Caco-2 (cell line): ENCODE results near the gene ODAPH. TPM values are rescaled to one million over a fixed set of nuclear protein-coding genes. Genes with fewer than 3 reads are reported as not detected.
A peak's percentile ranks its signal among the peaks of the same experiment; 100 is the strongest.

Experiments used
- BruUV-seq: library from RNA; stranded (reverse); fragments of 400-500 nt; replicated peaks from 2 replicates; lab custom pipeline; 2021; lab: Mats Ljungman, UMichigan
- CTCF ChIA-PET: fragments of 300-600 bp; sonication (Branson Sonifier 250); formaldehyde crosslinking; loops from one replicate; lab custom pipeline; 2022; ENCODE audit warnings: antibody characterized with exemption; lab: Charles Lee
- POLR2A ChIA-PET: fragments of 300-600 bp; sonication (Branson Sonifier 250); formaldehyde crosslinking; loops from one replicate; lab custom pipeline; 2022; ENCODE audit warnings: antibody characterized with exemption; lab: Charles Lee
- DNase-seq, 2 experiments: peaks; one replicate each; pipeline versions ENCODE4 v3.0.0 to v3.0.0-alpha.2; 2020 to 2022
- H3K27me3 ChIP-seq: replicated peaks from 2 replicates; pipeline ENCODE4 v1.6.0; 2011; ENCODE audit warnings: low read length; ENCODE audit not compliant: control insufficient read depth, insufficient read depth
- H3K36me3 ChIP-seq: 2 replicates; pipeline ENCODE4 v1.5.1; 2011; ENCODE audit warnings: low read length; ENCODE audit not compliant: control insufficient read depth, insufficient read depth
- H3K4me1 ChIP-seq: fragments of 250-450 bp; sonication (Bioruptor Pico); 2 replicates; pipeline ENCODE4 v1.5.1; 2020; ENCODE audit warnings: mild to moderate bottlenecking
- H3K4me3 ChIP-seq: 2 replicates; pipeline ENCODE4 v1.5.1; 2011; ENCODE audit warnings: low read depth, mild to moderate bottlenecking, control low read depth, low read length
- H3K9me3 ChIP-seq: fragments of 250-450 bp; sonication (Bioruptor Pico); 2 replicates; pipeline ENCODE4 v1.5.1; 2020; ENCODE audit warnings: mild to moderate bottlenecking, moderate library complexity
- H3K27ac Mint-ChIP-seq: one replicate; pipeline ENCODE4 v1.8.0; 2022; ENCODE audit warnings: mixed read lengths; ENCODE audit not compliant: unreplicated experiment
- H3K27me3 Mint-ChIP-seq: one replicate; pipeline ENCODE4 v1.8.0; 2022; ENCODE audit warnings: mixed read lengths; ENCODE audit not compliant: insufficient read depth, unreplicated experiment
- H3K36me3 Mint-ChIP-seq: one replicate; pipeline ENCODE4 v1.8.0; 2022; ENCODE audit warnings: mild to moderate bottlenecking, mixed read lengths; ENCODE audit not compliant: insufficient read depth, unreplicated experiment
- H3K4me1 Mint-ChIP-seq: one replicate; pipeline ENCODE4 v1.8.0; 2022; ENCODE audit warnings: low read depth, mixed read lengths; ENCODE audit not compliant: unreplicated experiment
- H3K4me3 Mint-ChIP-seq: one replicate; pipeline ENCODE4 v1.8.0; 2022; ENCODE audit warnings: mild to moderate bottlenecking, moderate library complexity, mixed read lengths; ENCODE audit not compliant: unreplicated experiment
- H3K9me3 Mint-ChIP-seq: one replicate; pipeline ENCODE4 v1.8.0; 2022; ENCODE audit warnings: mixed read lengths; ENCODE audit not compliant: unreplicated experiment
- intact Hi-C: fragments of 100-400 bp; cut with micrococcal nuclease; formaldehyde crosslinking; loops from one replicate; pipeline ENCODE4 v1.10.0; 2022; ENCODE audit not compliant: unreplicated experiment
- total RNA-seq: library from RNA; stranded (reverse); gene quantifications from 2 replicates; pipeline ENCODE4 v1.2.3, GENCODE V29; 2022
- TF ChIP-seq, protein P1 (sequence below), 2 experiments: fragments of 200-600 bp in 1 of 2; IDR thresholded peaks; 1 replicate in 1 of 2; 2 replicates in 1 of 2; pipeline versions ENCODE4 v1.5.1 to v1.8.0; 2011 to 2022; ENCODE audit warnings: antibody characterized with exemption in 1 of 2, control low read depth in 1 of 2, inconsistent platforms in 1 of 2, low read depth in 1 of 2, low read length in 1 of 2, mild to moderate bottlenecking in 1 of 2, moderate library complexity in 1 of 2; ENCODE audit not compliant: insufficient read depth in 1 of 2, severe bottlenecking in 1 of 2, unreplicated experiment in 1 of 2

ODAPH gene
- total RNA-seq, 1 experiment from 2014 or later: not detected

DNA sequence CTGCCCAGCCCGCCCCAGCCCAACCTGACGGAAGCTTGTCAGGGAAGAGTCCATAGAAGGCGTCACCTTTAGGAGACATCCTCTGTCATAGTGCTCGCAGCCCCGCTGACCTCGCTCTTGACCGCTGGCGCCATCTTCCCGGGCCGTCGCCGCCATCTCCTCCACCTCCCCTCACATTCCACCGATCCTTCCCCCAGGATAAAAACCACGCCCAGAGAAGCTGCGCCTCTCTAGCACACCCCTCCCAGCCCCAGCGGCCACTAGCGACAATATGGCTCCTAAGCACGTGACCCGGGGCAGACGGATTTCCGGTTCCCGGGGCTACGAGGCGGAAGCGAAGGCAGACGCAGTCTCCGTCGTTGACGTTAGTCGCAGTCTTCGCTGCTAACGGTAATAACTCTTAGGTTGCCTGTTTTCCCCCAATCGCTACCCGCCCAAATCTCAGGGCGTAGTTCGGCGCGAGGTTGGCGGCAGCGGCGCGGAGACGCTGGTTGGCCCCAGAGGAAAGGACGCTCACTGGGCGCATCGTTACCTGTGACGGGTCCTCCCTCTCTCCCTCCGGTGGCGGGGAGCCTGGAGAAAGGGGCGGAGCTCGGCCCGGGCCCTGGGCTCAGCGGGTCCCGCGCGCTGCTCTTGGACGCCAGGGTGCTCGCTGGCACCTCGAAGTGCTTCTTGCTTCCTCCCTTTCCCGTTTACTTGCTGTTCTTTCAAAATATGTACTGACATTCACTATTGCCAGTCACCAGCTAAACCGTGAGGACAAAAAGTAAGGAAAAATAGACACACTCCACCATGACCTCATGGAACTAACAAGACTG lies 41.5 kb upstream of the ODAPH start, which contains the start of the genes RCHY1 and THAP6:
RCHY1 (minus strand) TSS at position 273 of the 818 bp plus-strand sequence; CDS start at position 156, 117 bp downstream.
THAP6 (plus strand) TSS at position 343 of the 818 bp plus-strand sequence. CDS start 980 bp downstream, outside the sequence.
- Mint-ChIP-seq H3K27ac (peak within 1 kb of the TSS; percentile 89), H3K9me3 (no peaks in the 10 kb centered on the region), H3K27me3 (no peaks in the 10 kb centered on the region), H3K4me1 (peaks cover 13% of the 10 kb centered on the region), H3K4me3 (no peak within 1 kb of the TSS), H3K36me3 (peaks cover 20% of the 10 kb centered on the region)
- BruUV-seq: TSS peak; percentile 40
- no peaks in the 10 kb centered on the region for H3K27me3 ChIP-seq
- peak; percentile 96 to 98 for DNase-seq
- CTCF ChIA-PET: interaction anchor here (1.0 kb wide), 1 partner anchor 17 kb away, joined by 3 read pairs; no protein-coding TSS in a partner anchor
- POLR2A ChIA-PET: interaction anchor here (0.6 to 1.7 kb wide), 7 partner anchors 9 to 210 kb away, joined by 3 to 6 read pairs (median 3); partner anchors contain the start of genes G3BP2 and USO1
- H3K4me1 ChIP-seq: peaks cover 12% of the 10 kb centered on the region; the same call in 1 of the 2 replicates
- H3K4me3 ChIP-seq: peak within 1 kb of the TSS; percentile 73
- H3K9me3 ChIP-seq: no peaks in the 10 kb centered on the region
- H3K36me3 ChIP-seq: peaks cover 1% of the 10 kb centered on the region; the same call in 1 of the 2 replicates
- intact Hi-C loops: loop anchor here (1.0 kb wide), 1 partner anchor 48 kb away; no protein-coding TSS in a partner anchor
- TF ChIP-seq, protein P1, sequence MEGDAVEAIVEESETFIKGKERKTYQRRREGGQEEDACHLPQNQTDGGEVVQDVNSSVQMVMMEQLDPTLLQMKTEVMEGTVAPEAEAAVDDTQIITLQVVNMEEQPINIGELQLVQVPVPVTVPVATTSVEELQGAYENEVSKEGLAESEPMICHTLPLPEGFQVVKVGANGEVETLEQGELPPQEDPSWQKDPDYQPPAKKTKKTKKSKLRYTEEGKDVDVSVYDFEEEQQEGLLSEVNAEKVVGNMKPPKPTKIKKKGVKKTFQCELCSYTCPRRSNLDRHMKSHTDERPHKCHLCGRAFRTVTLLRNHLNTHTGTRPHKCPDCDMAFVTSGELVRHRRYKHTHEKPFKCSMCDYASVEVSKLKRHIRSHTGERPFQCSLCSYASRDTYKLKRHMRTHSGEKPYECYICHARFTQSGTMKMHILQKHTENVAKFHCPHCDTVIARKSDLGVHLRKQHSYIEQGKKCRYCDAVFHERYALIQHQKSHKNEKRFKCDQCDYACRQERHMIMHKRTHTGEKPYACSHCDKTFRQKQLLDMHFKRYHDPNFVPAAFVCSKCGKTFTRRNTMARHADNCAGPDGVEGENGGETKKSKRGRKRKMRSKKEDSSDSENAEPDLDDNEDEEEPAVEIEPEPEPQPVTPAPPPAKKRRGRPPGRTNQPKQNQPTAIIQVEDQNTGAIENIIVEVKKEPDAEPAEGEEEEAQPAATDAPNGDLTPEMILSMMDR (IDR thresholded peaks at IDR 0.05; ENCODE audit: insufficient read depth in 1 of 2, low read depth in 1 of 2, low read length in 1 of 2, severe bottlenecking in 1 of 2, unreplicated experiment in 1 of 2): no peak

DNA sequence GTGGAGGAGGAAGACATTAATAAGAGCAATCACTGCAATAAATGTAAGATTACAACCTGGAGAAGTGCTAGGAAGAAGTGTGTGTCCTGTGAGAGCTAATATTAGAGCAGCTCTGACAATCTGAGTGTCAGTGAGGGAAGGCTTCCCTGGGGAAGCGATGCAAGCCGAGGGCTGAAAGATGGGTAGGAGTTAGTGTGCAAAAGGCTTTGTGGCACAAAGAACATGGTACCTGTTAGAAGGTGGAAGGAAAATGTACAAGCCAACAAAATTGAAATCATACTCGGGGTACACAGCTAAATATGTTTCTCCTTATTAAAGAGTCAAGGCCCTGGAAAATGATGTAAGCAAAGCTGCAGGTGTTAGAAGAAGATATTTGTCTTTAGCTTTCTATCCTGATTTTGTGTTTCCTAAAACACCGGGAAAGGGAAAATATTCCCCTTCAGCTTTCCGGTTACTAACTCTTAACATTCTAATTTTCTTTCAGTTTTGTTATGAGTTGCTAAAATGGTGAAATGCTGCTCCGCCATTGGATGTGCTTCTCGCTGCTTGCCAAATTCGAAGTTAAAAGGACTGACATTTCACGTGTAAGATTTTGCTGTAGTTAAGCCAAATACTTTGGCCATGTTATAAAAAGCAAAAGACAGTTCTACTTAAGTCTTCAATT lies 40.8 kb upstream of the ODAPH start:
- intact Hi-C loops: loop anchor here (1.0 kb wide), 1 partner anchor 47 kb away; no protein-coding TSS in a partner anchor

More for the DNA sequence above, 40.8 kb upstream of the ODAPH start:
- no peaks in the 10 kb centered on the region for H3K27me3 Mint-ChIP-seq
- Histone ChIP-seq H3K9me3 (no peaks in the 10 kb centered on the region), H3K4me3 (peak overlapping the region; percentile 73), H3K27me3 (no peaks in the 10 kb centered on the region), H3K4me1 (peaks cover 12% of the 10 kb centered on the region; the same call in 1 of the 2 replicates), H3K36me3 (peaks cover 1% of the 10 kb centered on the region; the same call in 1 of the 2 replicates)
- no peaks in the 10 kb centered on the region for H3K9me3 Mint-ChIP-seq
- H3K4me1 Mint-ChIP-seq: peaks cover 6% of the 10 kb centered on the region
- BruUV-seq: no TSS peak
- H3K4me3 Mint-ChIP-seq: no peak overlapping the region
- TF ChIP-seq, protein P1 (IDR thresholded peaks at IDR 0.05; ENCODE audit: insufficient read depth in 1 of 2, low read depth in 1 of 2, low read length in 1 of 2, severe bottlenecking in 1 of 2, unreplicated experiment in 1 of 2): no peak
- CTCF ChIA-PET: interaction anchor here (1.0 kb wide), 1 partner anchor 16 kb away, joined by 3 read pairs; no protein-coding TSS in a partner anchor
- peaks cover 23% of the 10 kb centered on the region for H3K36me3 Mint-ChIP-seq
- POLR2A ChIA-PET: interaction anchor here (0.9 to 1.7 kb wide), 4 partner anchors 10 to 158 kb away, joined by 3 to 6 read pairs (median 4); partner anchors contain the start of gene G3BP2
- H3K27ac Mint-ChIP-seq: peak overlapping the region; percentile 89
- DNase-seq: no peak
